Memory B cell (primary cell): Measurements from ENCODE around the gene DISC1.
A peak's percentile ranks its signal among the peaks of the same experiment; 100 is the strongest.

Experiments
- ATAC-seq: fragments of 150-1000 bp; cut with Tn5 transposase; 2 replicates; pipeline ENCODE4 v1.10.0; 2021; ENCODE audit warnings: low read depth, mild to moderate bottlenecking, moderate library complexity
- DNase-seq, 2 donors: peaks; one replicate each; pipeline ENCODE4 v3.0.0; 2022; ENCODE audit warnings: low spot score in 2 of 2
- H3K27ac Mint-ChIP-seq: one replicate; pipeline ENCODE4 v1.8.0; 2022; ENCODE audit warnings: mild to moderate bottlenecking, moderate library complexity, mixed read lengths
- H3K27me3 Mint-ChIP-seq: one replicate; pipeline ENCODE4 v1.8.0; 2022; ENCODE audit warnings: mixed read lengths
- H3K36me3 Mint-ChIP-seq: one replicate; pipeline ENCODE4 v1.8.0; 2022; ENCODE audit warnings: mild to moderate bottlenecking, mixed read lengths
- H3K4me1 Mint-ChIP-seq: one replicate; pipeline ENCODE4 v1.8.0; 2022; ENCODE audit warnings: mixed read lengths
- H3K4me3 Mint-ChIP-seq: one replicate; pipeline ENCODE4 v1.8.0; 2022; ENCODE audit warnings: mild to moderate bottlenecking, moderate library complexity, mixed read lengths
- H3K9me3 Mint-ChIP-seq: one replicate; pipeline ENCODE4 v1.8.0; 2022; ENCODE audit warnings: mixed read lengths

Gene DISC1

GRCh38 chr1:231597971-231598370 lies 28.6 kb upstream of the DISC1 start:
- Mint-ChIP-seq H3K27ac (no peak overlapping the region), H3K9me3 (no peaks in the 10 kb centered on the region), H3K4me3 (no peak overlapping the region), H3K27me3 (no peaks in the 10 kb centered on the region), H3K36me3 (peaks cover 2% of the 10 kb centered on the region), H3K4me1 (no peaks in the 10 kb centered on the region)
- no peak for DNase-seq
- no peak for ATAC-seq

GRCh38 chr1:231600458-231600976 lies 26.1 kb upstream of the DISC1 start:
- Mint-ChIP-seq H3K9me3 (no peaks in the 10 kb centered on the region), H3K27ac (no peak overlapping the region), H3K27me3 (no peaks in the 10 kb centered on the region), H3K4me1 (peaks cover 6% of the 10 kb centered on the region), H3K36me3 (no peaks in the 10 kb centered on the region), H3K4me3 (no peak overlapping the region)
- DNase-seq (no peak), ATAC-seq (no peak)

GRCh38 chr1:231601824-231602672 lies 24.5 kb upstream of the DISC1 start:
- Mint-ChIP-seq H3K36me3 (no peaks in the 10 kb centered on the region), H3K4me1 (peaks cover 6% of the 10 kb centered on the region), H3K27me3 (no peaks in the 10 kb centered on the region), H3K9me3 (no peaks in the 10 kb centered on the region), H3K27ac (no peak overlapping the region), H3K4me3 (no peak overlapping the region)
- no peak for DNase-seq
- ATAC-seq = no peak

GRCh38 chr1:231602673-231602984 lies 24.0 kb upstream of the DISC1 start:
- no peaks in the 10 kb centered on the region for H3K27me3 Mint-ChIP-seq
- H3K27ac Mint-ChIP-seq = no peak overlapping the region
- DNase-seq = no peak
- no peak overlapping the region for H3K4me3 Mint-ChIP-seq
- no peaks in the 10 kb centered on the region for H3K36me3 Mint-ChIP-seq
- no peak for ATAC-seq
- peaks cover 11% of the 10 kb centered on the region for H3K4me1 Mint-ChIP-seq
- no peaks in the 10 kb centered on the region for H3K9me3 Mint-ChIP-seq

- ATAC-seq (peak; percentile 83), DNase-seq (peak; percentile 34 to 41)
- Mint-ChIP-seq H3K4me1 (peaks cover 14% of the 10 kb centered on the region), H3K4me3 (peak overlapping the region; percentile 95), H3K27ac (peak overlapping the region; percentile 89), H3K27me3 (no peaks in the 10 kb centered on the region), H3K36me3 (no peaks in the 10 kb centered on the region), H3K9me3 (no peaks in the 10 kb centered on the region)
Observed at GRCh38 chr1:231603598-231604275, 22.9 kb upstream of the DISC1 start.

GRCh38 chr1:231604276-231604621 lies 22.3 kb upstream of the DISC1 start:
- H3K4me1 Mint-ChIP-seq = peaks cover 15% of the 10 kb centered on the region
- no peak for ATAC-seq
- no peak for DNase-seq
- H3K27ac Mint-ChIP-seq = no peak overlapping the region
- no peaks in the 10 kb centered on the region for H3K27me3 Mint-ChIP-seq
- H3K9me3 Mint-ChIP-seq = no peaks in the 10 kb centered on the region
- H3K36me3 Mint-ChIP-seq = no peaks in the 10 kb centered on the region
- no peak overlapping the region for H3K4me3 Mint-ChIP-seq

- DNase-seq = no peak
- H3K27me3 Mint-ChIP-seq = no peaks in the 10 kb centered on the region
- H3K4me1 Mint-ChIP-seq = peaks cover 17% of the 10 kb centered on the region
- peaks cover 3% of the 10 kb centered on the region for H3K36me3 Mint-ChIP-seq
- H3K9me3 Mint-ChIP-seq = no peaks in the 10 kb centered on the region
- ATAC-seq = no peak
- no peak overlapping the region for H3K4me3 Mint-ChIP-seq
- H3K27ac Mint-ChIP-seq = no peak overlapping the region
Observed at GRCh38 chr1:231605149-231606100, 21.2 kb upstream of the DISC1 start.

- Mint-ChIP-seq H3K4me3 (no peak overlapping the region), H3K4me1 (peaks cover 27% of the 10 kb centered on the region), H3K36me3 (peaks cover 8% of the 10 kb centered on the region), H3K27me3 (peaks cover 5% of the 10 kb centered on the region), H3K9me3 (no peaks in the 10 kb centered on the region), H3K27ac (no peak overlapping the region)
- DNase-seq = no peak
- ATAC-seq = no peak
Observed at GRCh38 chr1:231606712-231607111, 19.9 kb upstream of the DISC1 start.

- H3K9me3 Mint-ChIP-seq = no peaks in the 10 kb centered on the region
- peaks cover 52% of the 10 kb centered on the region for H3K4me1 Mint-ChIP-seq
- no peak overlapping the region for H3K4me3 Mint-ChIP-seq
- no peak overlapping the region for H3K27ac Mint-ChIP-seq
- ATAC-seq (no peak), DNase-seq (no peak)
- peaks cover 8% of the 10 kb centered on the region for H3K36me3 Mint-ChIP-seq
- peaks cover 5% of the 10 kb centered on the region for H3K27me3 Mint-ChIP-seq
Observed at GRCh38 chr1:231610388-231610787, 16.2 kb upstream of the DISC1 start.

- no peak overlapping the region for H3K4me3 Mint-ChIP-seq
- H3K9me3 Mint-ChIP-seq = no peaks in the 10 kb centered on the region
- H3K4me1 Mint-ChIP-seq = peaks cover 53% of the 10 kb centered on the region
- H3K36me3 Mint-ChIP-seq = peaks cover 8% of the 10 kb centered on the region
- peaks cover 5% of the 10 kb centered on the region for H3K27me3 Mint-ChIP-seq
- H3K27ac Mint-ChIP-seq = no peak overlapping the region
- no peak for DNase-seq
- no peak for ATAC-seq
Observed at GRCh38 chr1:231611111-231611510, 15.5 kb upstream of the DISC1 start.

- peak overlapping the region; percentile 15 for H3K4me3 Mint-ChIP-seq
- peaks cover 55% of the 10 kb centered on the region for H3K4me1 Mint-ChIP-seq
- H3K9me3 Mint-ChIP-seq = no peaks in the 10 kb centered on the region
- H3K36me3 Mint-ChIP-seq = peaks cover 8% of the 10 kb centered on the region
- ATAC-seq (no peak), DNase-seq (no peak)
- H3K27ac Mint-ChIP-seq = no peak overlapping the region
- peaks cover 5% of the 10 kb centered on the region for H3K27me3 Mint-ChIP-seq
Observed at GRCh38 chr1:231611851-231612250, 14.7 kb upstream of the DISC1 start.

GRCh38 chr1:231612393-231613089 lies 14.0 kb upstream of the DISC1 start:
- Mint-ChIP-seq H3K36me3 (peaks cover 8% of the 10 kb centered on the region), H3K27me3 (peaks cover 5% of the 10 kb centered on the region), H3K9me3 (no peaks in the 10 kb centered on the region), H3K4me1 (peaks cover 51% of the 10 kb centered on the region), H3K27ac (peak overlapping the region; percentile 19), H3K4me3 (peak overlapping the region; percentile 68)
- ATAC-seq (peak; percentile 98), DNase-seq (peak; percentile 35 to 66)
